GM19395 (cell line): Measurements from ENCODE around the gene CX3CL1.

Source experiments
- ATAC-seq: cut with Tn5 transposase; IDR thresholded peaks from one replicate; pipeline ENCODE4 v1.9.1; 2021; ENCODE audit warnings: mild to moderate bottlenecking, moderate library complexity; ENCODE audit not compliant: unreplicated experiment

The CX3CL1 gene

DNA sequence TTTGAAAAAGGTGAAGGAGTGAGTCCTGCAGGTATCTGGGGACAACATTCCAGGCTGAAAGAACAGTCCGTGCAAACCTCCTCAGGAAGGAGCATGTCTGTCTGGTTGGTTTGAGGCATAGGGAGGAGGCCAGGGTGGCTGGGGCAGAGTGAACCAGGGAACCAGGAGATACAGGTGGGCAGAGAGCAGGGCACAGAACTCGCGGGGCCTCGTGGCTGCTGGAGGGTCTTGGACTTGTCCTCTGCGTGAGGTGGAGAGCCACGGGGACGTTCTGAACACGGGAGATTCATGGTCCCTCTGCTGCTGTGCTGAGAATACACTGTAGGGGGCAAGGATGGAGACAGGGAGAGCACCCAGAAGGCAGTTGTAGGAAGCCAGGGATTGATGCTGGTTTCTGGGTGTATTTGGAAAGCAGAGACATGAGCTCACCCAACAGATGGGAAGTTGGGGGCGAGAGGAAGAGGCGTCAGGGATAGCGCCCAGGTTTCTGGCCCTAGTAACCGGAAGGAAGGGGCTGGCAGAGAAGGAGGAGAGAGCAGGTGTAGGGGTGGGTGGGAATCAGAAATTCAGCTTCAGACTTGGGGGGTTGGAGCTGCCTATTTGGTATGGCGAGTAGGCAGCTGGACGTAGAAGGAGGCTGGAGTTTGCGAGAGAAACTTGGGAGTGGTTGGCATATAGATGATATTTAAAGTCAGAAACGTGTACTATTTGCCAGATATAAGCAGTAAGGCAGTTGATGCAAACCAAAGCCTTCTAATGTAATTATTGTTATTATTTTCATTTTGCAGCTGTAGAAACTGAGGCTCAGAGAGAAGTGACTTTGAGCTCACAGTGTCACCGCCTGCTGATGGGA, 31.9 kb downstream of the CX3CL1 start, which contains the start of gene CCL17:
Gene CCL17 (plus strand): TSS at position 803 of the 853 bp plus-strand sequence. CDS start 9,166 bp downstream, outside the sequence.
- no peak for ATAC-seq

DNA sequence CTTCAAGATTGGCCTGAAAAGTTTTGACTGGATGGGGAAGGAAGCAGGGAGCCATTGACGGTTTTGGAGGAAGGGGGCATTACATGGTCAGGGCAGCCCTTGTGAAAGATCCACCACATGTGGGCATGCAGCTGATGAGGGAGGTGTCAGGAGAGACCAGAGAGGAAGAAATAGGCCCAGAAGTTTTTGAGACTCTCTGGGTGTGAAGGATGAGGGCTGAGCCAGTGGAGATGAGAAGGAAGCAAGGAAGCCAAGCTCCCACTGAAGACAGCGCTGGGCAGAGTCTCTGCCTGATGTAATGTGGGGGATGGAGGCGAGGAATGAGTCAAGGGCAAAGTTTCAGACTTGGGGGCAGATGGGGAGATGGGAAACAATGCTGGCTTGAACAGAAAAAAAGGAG, 32.8 kb downstream of the CX3CL1 start:
- ATAC-seq, result no peak

DNA sequence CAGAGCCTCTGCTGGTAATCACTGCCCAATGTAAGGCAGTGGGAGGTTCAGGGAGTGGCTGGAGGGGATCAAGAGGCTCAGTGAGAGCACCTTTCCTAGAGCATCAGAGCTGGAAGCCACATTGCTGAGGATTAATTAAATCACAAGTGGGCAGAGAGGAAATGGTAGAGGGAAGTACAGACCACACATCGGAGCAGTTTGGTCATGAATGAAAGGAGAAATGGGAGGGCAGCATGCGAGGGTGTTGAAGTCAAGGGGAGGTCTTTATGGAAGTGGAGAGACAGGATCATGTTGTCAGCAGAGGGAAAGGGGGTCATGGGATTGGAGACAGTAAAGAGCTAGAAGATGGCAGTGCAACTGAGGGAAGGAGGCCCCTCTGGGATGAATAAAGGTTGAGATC, 34.6 kb downstream of the CX3CL1 start:
- no peak for ATAC-seq

DNA sequence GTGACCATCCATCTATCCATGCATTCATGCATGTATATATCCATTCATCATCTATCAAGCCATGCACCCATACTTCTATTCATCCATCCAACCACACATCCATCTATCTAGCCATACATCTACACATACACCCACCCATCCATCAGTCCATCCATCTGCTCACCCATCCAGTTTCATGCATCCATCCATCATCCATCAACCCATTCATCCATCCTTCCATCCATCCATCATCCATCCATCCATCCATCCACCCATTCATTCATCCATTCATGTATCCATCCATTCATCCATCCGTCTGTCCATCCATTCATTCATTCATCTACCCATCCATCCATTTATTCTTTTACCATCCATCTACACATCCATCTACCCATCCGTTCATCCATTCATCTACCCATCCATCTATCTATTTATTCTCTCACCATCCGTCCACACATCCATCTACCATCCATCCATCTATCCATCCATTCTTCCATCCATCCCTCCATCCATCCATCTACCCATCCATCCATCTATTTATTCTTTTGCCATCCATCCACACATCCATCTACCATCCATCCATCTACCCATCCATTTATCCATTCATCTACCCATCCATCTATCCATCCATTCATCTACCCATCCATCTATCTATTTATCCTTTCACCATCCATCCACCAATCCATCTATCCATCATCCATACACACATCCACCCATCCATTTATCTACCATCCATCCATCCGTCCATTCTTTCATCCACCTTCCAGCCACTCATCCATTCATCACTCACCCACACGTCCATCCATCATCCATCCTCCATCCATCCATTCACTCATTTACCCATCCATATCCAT, 35.4 kb downstream of the CX3CL1 start:
- no peak for ATAC-seq

DNA sequence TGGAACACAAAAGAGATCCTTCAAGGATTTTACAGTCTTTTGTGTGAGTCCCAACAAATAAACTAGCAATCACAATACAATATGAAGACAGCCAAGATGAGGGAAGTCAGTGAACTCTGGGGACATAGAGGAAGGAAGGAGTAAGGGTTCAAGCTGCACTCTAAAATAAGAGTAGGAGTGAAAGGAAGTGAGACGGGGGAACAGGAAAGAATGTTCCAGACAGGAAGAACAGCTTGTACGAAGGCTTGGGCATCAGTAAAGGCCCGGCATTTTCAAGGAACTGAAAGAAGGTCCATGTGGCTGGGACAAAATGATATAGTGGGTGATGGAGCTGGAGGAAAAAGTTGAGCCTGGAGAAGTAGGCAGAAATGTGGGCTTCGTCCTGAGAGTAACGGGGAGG, 36.8 kb downstream of the CX3CL1 start:
- no peak for ATAC-seq

DNA sequence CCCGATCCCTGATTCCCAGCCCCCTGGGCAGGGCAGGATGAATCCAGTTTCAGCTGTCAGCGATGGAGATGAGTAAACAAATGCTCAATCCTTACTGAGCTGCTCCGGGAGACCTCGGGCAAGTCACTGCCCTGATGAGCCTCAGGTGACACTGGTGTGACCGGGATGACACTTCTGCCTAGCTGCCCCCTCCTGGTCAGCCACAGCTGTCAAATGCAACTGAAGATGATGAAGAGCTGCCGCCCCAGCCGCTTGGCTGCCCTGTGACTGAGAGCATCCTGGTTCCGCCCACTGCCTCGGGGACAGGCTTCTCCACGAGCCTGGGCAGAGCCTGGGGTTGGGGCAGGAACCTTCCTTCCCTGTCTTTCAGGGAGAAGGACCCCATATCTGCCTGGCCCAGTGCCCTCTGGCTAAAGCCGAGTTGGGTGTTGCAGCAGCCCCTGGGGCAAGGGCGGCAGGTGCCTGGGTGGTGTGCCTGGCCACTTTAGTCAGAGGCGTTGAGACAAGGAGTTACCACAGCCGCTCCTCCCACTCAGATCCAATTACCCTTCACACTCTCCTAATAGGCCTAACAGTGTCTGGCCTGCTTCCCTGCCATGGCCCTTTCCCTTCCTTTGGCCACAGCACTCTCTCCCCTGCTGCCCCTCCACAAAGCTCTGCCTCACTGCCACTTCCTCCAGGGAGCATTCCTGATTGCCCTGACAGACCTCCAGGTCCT, 37.7 kb downstream of the CX3CL1 start:
- no peak for ATAC-seq

DNA sequence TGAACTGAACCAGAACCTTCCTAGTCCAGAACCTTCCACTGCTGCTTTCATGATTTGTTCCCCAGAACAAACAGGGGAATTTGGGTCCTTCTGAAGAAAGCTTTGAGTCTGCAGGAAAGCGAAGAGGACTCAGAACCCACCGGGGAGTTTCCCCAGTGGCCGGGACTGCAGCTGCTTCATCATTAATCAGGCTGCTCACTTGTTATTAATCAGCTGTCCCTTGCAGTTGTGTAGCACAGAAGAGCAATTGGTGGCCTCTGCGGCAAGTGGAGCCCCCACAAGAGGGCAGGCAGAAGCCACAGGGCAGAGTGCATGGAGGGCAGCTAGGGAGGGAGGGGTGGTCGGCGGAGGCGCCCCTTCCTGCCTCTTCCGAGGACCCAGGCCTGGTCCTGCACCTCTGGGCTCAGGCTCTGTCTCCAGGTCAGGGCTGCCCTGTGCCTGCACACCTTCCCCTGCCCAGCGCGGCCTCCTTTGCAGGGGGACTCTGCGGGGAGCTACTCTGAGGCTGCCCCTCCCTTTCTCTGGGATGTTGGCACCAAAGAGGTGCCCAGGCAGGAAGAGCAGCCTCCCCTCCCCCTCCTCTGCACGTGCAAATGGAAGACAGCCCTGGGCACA, 39.2 kb downstream of the CX3CL1 start:
- no peak for ATAC-seq

DNA sequence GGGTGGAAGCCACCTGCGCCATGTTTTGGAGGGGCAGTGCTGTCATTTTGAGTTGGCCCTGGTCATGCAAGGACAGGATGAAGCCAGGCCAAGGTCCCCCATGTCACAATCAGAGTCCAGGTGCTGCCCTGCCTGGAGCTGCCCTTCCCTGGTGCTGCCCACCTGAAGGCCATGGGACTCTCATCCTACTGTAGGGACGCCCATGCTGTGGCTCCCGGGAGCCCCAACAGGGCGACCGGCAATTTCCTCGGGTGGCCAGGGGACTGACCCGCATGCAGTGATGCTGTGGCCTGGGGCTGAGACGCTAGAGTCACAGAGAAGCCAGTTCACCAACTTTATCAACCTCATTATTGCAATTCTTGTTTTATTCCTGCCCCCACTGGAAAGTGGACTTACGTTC, 40.3 kb downstream of the CX3CL1 start:
- ATAC-seq, result no peak

DNA sequence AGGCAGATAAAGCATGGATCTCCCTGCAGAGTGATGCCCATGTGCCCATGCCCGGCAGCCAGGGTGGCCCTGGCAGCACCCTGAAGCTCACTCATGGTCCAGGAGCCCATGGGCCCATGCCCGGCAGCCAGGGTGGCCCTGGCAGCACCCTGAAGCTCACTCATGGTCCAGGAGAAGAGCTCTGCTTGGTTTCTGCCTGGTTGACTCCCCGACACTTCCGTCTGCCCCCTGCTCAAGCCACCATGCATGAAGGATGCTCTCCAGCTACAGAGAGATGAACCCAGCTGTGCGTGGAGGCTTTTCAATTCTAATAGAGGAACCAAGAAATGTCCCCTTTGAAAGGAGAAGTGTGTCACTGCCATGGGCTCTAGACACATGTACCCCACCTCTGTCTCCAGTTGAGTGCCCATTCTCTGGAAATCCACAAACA, 41.0 kb downstream of the CX3CL1 start:
- ATAC-seq, result peak; percentile 75

DNA sequence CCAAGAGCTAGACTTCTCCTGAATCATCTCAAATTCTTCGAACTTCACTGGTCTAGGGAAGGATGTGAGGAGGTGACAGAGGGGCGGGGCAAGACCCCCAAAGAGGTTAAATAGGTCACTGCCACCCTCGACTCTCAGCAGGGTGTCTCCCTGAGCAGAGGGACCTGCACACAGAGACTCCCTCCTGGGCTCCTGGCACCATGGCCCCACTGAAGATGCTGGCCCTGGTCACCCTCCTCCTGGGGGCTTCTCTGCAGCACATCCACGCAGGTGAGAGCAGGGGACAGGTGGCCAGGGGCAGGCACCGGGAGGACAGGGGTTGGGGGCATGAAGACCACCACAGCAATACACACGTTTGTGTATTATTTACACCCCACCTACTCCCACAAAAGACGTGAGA, 41.4 kb downstream of the CX3CL1 start:
- ATAC-seq, result peak; percentile 7

DNA sequence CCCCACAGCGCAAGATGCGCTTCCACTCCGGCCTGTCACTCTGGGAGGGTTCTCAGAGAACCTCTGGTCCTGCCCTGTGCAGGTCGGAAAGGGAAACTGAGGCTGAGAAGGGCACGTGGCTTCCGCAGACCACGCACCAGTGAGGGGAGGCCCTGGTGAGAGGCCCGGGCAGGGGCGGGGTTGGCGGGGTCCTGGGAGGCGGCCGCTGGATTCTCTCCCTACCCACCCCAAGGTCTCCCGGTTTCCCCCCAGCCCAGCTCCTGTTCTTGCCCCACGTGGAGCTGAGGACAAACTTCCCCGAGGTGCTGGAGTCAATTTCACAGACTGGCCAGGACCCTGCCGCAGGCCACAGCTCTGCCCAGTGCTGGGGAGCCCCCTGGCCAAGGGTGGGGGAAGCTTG, 43.8 kb downstream of the CX3CL1 start:
- ATAC-seq, result no peak

DNA sequence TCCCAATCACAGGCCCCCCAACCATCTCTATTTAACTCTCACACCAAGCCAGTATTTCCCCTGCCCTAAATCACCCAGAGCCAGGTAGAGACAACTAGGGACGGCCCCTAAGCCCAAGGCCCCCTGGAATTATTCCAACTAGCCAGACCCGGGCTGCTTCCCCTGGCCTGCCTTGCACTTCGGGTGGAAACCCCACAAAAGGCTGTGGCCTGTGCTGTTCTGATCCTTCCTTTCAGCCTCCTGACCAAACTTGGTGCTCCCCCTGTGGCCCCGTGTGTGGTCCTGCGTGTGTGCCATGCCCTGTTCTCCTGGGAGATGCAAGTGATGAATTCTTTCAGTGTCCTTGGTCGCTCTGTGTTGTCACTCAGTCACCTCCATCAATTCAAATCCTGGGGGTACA, 47.2 kb downstream of the CX3CL1 start:
- ATAC-seq, result no peak

DNA sequence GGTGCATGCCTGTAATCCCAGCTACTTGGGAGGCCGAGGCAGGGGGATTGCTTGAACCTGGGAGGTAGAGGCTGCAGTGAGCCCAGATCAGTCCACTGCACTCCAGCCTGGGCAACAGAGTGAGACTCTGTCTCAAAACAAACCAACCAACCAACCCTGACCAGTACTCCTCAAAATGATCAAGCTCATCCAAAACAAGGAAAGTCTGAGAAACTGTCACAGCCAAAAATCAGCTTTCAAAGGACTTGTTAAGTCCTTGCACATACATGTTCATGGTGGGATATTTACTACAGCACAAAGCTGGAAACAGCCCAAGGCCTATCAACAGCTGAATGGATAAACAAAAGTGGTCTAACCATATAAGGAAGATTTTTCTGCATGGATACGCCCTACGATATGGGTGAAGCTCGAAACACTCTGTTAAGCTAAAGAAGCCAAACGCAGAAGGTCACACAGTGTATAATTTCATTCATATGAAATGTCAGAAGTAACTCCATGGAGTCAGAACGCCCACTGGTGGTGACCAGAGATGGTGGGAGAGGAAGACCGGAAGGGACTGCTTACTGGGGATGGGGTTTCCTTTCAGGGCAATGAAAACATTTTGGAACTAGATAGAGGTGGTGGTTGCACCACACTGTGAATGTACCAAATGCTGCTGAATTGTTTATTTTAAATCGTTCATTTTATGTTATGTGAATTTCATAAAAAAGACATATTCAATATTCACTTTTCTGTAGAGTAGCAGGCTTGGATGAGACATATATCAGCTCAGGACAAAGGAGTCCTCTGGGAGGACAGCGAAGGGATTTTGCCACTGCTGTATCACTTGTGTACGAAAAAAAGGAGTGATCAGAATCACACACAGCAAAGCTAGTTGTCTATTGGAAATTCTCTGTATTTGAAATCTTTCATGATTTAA, 50.0 kb downstream of the CX3CL1 start:
- ATAC-seq, result no peak

DNA sequence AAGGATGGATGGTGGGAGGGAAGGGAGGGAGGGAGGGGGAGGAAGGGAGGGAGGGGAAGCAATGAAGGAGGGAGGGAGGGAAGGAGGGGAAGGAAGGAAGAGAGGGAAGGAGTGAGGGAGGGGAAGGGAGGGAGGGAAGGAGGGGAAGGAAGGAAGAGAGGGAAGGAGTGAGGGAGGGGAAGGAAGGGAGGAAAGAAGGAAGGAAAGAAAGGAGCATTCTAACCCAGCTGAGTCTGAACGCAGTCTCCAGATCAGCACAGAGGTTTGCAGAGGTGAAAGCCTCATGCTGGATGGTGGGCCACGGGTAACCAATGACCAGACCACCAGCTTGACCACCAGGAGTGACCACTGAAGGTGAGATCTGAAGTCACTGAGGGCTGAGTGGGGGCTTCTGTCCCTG, 50.9 kb downstream of the CX3CL1 start:
- no peak for ATAC-seq

DNA sequence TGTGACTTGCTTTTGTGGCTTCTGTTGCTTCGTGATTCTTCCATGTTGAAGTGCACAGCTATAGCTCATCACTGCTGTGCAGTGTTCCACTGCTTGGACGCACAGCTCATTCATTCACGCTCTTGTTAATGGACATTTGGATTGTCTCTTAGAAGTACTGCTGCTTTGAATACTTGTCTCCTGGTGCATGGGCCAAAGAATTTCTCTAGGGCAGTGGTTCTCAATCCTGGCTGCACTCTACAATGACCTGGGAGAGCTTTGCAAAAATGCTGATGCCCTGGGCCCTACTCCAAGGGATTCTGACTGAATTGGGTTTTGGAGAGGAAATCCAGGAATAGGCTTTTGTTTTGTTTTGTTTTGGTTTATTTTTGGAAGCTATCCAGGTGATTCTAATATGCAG, 52.3 kb downstream of the CX3CL1 start:
- ATAC-seq, result no peak

DNA sequence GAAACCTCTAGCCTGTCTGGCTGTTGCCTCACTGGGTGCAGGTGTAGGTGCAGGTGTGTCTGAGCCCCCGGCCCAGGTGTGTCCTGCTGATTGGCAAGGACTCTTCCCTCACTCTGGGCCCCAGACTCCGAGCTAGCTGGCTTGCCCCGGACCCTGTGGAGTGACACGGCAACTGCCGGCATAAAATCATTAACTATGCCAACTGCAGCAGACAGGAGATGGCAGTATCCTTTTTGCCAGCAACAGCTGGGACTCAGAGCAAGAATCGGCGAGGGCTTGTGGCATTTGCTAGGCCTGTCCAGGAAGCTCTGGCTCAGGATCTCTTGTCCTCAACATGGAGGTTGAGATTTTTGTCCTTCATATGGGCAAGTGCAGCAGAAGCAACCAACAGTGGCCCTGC, 54.1 kb downstream of the CX3CL1 start:
- no peak for ATAC-seq

DNA sequence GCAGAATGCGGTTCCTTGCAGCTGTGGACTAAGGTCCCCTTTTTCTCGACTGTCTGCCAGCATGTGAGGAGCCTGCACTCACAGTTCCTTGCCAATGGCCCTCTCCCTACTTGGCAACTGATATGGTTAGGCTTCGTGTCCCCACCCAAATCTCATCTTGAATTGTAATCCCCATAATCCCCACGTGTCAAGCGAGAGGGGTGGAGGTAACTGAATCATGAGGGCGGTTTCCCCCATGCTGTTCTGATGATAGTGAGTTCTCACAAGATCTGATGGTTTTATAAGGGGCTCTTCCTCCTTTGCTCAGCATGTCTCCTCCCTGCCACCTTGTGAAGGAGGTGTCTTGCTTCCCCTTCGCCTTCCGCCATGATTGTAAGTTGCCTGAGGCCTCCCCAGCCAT, 55.0 kb downstream of the CX3CL1 start:
- ATAC-seq, result no peak

DNA sequence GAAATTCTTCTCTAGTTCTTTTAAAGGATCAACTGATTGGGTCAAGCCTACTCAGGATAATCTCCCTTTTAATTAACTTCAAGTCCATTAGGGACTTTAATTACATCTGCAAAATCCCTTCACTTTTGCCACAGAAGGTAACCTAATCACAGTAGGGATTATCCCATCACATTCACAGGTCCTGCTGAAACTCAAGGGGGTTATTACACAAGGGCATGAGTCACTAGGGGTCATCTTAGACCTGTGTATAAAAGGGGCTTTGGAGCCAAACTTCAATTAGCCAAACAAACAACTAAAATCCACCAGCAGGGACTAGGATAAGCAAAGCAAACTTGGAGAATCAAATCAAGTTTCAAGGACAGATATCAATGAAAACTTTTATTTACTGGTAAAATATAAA, 55.5 kb downstream of the CX3CL1 start:
- no peak for ATAC-seq

DNA sequence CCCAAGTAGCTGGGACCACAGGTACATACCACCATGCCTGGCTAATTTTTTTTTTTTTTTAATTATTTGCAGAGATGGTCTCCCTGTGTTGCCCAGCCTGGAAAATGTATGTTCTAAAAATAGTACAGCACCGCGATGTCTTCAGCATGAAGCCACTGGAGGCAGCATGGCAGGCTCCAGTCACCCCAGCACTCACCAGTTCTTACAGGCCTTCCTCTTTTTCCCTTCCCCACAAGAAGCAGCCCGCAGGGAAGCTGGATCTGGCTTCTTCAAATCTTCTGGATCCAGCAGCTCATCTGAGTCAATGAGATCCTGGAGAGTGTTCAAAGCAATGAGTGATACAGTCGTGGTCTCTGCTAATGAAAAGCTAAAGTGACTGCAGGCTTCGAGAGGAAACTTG, 58.7 kb downstream of the CX3CL1 start:
- ATAC-seq, result no peak

DNA sequence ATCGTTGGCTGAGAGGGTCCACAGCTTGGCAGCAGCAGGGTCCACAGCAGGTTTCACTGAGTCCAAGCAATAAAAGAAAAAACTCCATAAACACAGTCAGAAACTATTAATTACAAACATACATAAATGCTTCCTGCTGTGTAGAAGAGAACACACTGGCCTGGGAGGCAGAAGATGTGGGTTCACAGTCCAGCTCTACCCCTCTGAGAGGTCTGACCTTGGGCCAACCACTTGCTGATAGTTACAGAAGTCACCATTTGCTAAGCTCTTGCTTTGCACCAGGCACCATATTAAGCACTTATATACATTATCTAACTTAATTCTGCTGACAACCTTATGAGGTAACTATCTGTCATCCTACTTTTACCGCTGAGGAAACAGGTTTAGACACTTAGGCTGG, 60.2 kb downstream of the CX3CL1 start:
- no peak for ATAC-seq
